Stimulated activated CD4-positive, alpha-beta T cell treated with anti-CD3 and anti-CD28 coated beads, Interleukin-4, amount 100 ng/mL, for 24 hours (primary cell): Measurements from ENCODE around the gene SEC23IP.
"Not testable (repeated sequence)": the region's sequence is repeated elsewhere in the genome, so short reads cannot be mapped to it uniquely, and the experiment has no call there.

ENCODE experiments used
- DNase-seq: peaks from one replicate; pipeline ENCODE4 v3.0.0-alpha.2; 2020

Gene SEC23IP

GRCh38 chr10:119883901-119884611, 8.5 kb upstream of the SEC23IP start:
- not testable (repeated sequence) for DNase-seq

DNA sequence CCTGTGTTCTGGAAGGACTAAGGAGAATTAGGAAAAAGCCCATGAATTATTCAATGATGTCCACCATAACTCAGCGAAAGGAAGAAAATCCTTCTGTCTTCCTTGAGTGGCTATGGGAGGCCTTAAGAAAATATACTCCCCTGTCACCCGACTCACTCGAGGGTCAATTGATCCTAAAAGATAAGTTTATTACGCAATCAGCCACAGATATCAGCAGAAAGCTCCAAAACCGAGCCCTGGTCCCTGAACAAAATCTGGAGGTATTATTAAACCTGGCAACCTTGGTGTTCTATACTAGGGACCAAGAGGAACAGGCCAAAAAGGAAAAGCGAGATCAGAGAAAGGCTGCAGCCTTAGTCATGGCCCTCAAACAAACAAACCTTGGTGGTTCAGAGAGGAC, 6.5 kb upstream of the SEC23IP start:
- DNase-seq = not testable (repeated sequence)

DNA sequence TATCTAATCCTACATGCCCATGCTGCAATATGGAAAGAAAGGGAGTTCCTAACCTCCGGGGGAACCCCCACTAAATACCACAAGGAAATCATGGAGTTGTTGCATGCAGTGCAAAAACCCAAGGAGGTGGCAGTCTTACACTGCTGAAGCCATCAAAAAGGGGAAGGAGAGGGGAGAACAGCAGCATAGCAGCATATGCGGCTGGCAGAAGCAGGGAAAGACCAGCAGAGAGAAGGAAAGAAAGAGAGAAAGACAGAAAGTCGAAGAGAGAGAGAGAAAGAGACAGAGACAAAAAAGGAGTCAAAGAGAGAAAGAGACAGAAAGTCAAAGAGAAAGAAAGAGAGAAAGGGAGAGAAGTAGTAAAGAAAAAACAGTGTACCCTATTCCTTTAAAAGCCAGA, 3.8 kb upstream of the SEC23IP start:
- DNase-seq = not testable (repeated sequence)

DNA sequence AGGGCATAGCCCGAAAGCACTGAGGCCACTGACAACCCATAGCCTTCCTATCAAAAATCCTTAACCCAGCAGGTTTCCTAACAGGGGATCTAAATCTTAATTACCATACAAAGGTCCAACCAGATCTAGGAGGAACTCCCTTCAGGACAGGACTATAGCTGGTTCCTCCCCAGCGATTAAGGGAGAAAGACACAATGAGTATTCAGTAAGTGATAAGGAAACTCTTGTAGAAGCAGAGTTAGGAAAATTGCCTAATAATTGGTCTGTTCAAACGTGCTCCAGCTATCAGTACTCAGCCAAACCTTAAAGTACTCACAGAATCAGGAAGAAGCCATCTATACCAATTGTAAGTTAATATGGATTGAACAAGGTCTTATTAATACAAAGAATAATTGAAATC, 3.3 kb upstream of the SEC23IP start:
- DNase-seq = not testable (repeated sequence)

GRCh38 chr10:119890307-119890706, 2.2 kb upstream of the SEC23IP start:
- DNase-seq = not testable (repeated sequence)

GRCh38 chr10:119891849-119892187, 712 bp upstream of the SEC23IP start:
- DNase-seq = not testable (repeated sequence)

DNA sequence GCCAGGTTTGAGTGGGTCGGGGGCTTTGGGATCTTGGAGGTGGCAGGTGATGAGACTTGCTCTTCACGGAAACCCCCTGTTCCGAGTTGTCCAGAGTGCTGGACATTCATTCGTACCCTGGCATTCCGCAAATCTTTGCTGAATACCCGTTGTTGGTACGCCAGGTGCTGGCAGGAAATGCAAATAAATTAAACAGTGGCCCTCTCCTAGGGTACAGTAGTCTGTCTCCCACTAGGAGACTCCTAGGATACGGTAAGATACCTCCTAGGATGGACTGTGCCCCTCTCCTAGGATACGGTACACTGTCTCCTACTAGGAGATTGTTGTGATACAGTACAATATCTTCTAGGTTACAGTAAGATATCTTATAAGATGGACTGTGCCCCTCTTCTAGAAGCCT, 544 bp downstream of the SEC23IP start:
- DNase-seq = no peak

DNA sequence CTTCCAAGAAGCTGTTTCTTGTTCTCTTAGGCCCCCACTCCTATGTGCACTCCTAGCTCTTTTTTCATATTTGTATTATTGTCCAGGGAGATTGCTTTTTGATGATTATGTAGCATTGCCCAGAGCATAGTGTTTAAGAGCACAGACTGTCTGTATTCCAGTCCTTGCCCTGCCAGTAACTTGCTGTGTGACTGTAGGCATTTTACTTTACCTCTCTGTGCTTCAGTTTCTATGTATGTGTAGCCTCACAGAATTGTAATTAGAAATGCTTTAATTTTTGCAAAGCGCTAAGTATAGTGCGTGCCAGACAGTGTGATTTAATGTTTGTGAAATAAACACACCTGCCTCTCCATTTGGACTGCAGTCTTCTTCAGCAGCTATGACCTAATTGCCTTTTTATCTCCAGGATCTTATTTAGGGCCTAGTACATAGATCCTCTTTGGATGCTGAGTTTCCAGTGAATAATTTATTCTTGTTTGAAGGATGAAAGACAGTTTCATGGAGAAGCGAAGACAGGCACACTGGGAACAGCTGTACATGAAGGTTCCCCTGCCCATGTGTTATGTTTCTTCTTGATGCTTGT, 1.4 kb downstream of the SEC23IP start:
- no peak for DNase-seq

- no peak for DNase-seq
Observed at GRCh38 chr10:119896061-119896655, 3.6 kb downstream of the SEC23IP start.

GRCh38 chr10:119896937-119897770, 4.6 kb downstream of the SEC23IP start:
- DNase-seq = no peak

GRCh38 chr10:119898577-119898976, 6.0 kb downstream of the SEC23IP start:
- DNase-seq = no peak

DNA sequence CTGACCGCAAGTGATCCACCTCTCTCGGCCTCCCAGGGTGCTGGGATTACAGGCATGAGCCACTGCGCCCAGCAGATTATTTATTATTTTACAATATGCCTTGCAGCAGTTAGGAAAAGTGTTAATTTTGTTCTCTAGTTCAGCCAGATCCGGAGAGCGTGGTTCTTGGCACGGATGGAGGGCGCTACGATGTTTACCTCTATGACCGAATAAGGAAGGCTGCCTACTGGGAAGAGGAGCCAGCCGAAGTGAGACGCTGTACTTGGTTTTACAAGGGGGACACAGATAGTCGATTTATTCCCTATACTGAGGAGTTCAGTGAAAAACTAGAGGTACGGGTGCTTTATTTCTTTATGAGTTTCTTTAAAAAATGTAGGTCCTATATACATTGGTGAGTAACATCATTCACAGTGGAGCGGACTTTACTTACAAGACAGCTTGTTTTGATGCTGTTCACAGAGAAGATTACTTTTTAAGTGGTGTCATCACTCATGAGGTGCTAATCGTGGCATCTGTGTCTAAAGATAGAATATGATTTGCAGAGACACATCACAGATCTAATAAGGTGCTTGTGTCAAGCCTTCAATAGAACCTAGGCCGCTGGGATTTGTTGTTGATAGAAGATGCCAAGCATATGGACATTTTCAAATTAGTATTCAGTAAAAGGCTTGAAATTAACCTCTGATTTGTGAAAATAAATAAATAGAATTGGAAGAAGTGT, 11.6 kb downstream of the SEC23IP start:
- no peak for DNase-seq

DNA sequence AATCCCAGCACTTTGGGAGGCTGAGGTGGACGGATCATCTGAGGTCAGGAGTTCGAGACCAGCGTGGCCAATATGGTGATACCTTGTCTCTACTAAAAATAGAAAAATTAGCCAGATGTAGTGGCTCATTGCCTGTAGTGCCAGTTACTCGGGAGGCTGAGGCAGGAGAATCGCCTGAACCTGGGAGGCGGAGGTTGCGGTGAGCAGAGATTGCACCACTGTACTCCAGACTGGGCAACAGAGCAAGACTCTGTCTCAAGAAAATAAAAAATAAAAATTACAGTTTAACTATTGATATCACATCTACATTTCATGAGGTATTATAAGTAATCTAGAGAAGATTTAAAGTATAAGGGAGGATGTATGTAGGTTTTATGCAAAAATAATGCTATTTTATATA, 15.2 kb downstream of the SEC23IP start:
- not testable (repeated sequence) for DNase-seq

GRCh38 chr10:119908166-119908565, 15.6 kb downstream of the SEC23IP start:
- DNase-seq = no peak

- no peak for DNase-seq
Observed at GRCh38 chr10:119910689-119911088, 18.2 kb downstream of the SEC23IP start.

- no peak for DNase-seq
Observed at GRCh38 chr10:119917777-119918176, 25.2 kb downstream of the SEC23IP start.

GRCh38 chr10:119919271-119919670, 26.7 kb downstream of the SEC23IP start:
- DNase-seq = no peak

DNA sequence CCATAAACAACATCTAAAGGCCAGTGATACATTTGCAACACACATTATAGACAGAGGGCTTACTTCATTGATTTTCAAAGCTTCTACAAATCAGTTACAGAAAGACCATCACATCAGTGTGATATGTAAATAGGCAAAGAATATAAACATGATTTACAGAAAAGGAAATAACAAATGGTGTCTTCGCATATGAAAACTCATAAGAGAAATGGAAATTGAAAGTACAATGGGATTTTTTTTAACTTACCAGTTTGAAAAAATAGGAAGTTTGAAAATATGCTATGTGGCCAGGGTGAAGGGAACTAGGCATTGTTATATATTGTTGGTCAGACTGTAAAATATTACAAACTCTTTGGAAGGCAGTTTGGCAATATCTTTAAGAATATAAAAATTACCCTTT, 27.3 kb downstream of the SEC23IP start:
- DNase-seq = no peak

DNA sequence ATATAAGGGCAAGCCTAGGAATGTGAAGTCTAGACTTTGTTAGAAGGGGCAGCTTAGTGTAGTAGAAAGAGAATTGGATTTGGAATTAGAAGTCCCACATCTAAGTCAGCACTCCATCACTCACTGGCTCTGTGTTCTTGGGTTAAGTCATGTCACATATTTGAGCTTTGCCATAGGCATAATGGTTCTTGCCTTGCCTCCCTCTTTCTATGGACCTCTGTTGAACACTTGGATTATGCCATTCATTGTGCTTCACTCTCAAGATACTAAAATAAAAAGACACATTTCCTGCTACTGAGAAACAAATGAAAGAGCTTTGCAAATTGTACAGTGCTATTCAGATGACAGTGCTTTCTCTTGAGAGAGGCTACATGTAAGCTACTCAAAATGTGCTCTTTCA, 35.9 kb downstream of the SEC23IP start:
- no peak for DNase-seq

DNA sequence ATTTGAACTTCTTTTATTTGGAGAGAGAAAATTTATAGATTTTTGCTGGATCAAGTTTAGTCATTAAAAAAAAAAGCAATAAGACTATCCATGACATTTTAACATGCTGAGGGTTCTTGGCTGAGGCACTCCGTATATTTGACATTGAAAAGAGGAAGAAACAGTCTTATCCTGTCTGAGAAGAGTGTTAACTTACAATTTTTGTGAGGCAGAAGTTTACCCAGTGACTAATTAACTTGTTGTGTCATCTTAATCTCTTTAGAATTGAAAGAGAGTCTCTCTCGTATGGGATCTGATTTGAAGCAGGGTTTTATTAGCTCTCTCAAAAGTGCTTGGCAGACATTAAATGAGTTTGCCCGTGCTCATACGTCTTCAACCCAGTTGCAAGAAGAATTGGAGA, 39.3 kb downstream of the SEC23IP start:
- no peak for DNase-seq

GRCh38 chr10:119932631-119933030, 40.1 kb downstream of the SEC23IP start:
- no peak for DNase-seq

- no peak for DNase-seq
Observed at GRCh38 chr10:119933179-119933578, 40.6 kb downstream of the SEC23IP start.

DNA sequence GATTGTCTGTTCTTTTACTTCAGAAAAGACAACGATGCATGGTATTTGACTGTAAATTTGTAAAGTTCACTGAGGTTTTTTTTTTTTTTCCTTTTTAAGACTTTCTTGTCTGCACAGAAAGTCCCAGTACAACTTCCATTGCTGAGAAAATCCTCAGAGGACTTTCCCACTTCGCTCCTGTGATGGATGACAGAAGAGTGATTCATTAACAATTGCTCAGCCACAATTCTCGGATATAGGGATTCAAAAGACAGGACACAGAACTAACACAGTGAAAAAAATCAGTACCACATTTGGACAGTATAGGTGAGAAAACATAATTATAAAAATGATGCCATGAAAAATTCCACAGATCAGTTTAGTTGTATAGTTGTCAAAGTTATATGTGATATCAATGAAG, 48.0 kb downstream of the SEC23IP start:
- no peak for DNase-seq
